ENCODE results near the gene DLG1. TPM values are rescaled to one million over a fixed set of nuclear protein-coding genes. Genes with fewer than 3 reads are reported as not detected.
"Not testable (repeated sequence)": the region's sequence is repeated elsewhere in the genome, so short reads cannot be mapped to it uniquely, and the experiment has no call there.

The DLG1 gene
- total RNA-seq, 1 experiment from 2014 or later, result 104 TPM

GRCh38 chr3:197211698-197212097, 86.7 kb downstream of the DLG1 start:
- DNase-seq (ENCODE audit: low read depth), result not testable (repeated sequence)

- DNase-seq (ENCODE audit: low read depth), result no peak
These were observed 88.8 kb downstream of the DLG1 start for GRCh38 chr3:197209366-197210260.

GRCh38 chr3:197206913-197207312, 91.5 kb downstream of the DLG1 start:
- no peak for DNase-seq (ENCODE audit: low read depth)

- no peak for DNase-seq (ENCODE audit: low read depth)
These were observed 92.7 kb downstream of the DLG1 start for GRCh38 chr3:197205675-197206074.

GRCh38 chr3:197205265-197205664, 93.1 kb downstream of the DLG1 start:
- no peak for DNase-seq (ENCODE audit: low read depth)

- DNase-seq (ENCODE audit: low read depth), result no peak
These were observed 93.7 kb downstream of the DLG1 start for GRCh38 chr3:197204736-197205135.

GRCh38 chr3:197203714-197204146, 94.7 kb downstream of the DLG1 start:
- no peak for DNase-seq (ENCODE audit: low read depth)

- DNase-seq (ENCODE audit: low read depth), result no peak
These were observed 95.7 kb downstream of the DLG1 start for GRCh38 chr3:197202694-197203093.

GRCh38 chr3:197201791-197202452, 96.5 kb downstream of the DLG1 start:
- DNase-seq (ENCODE audit: low read depth), result no peak

GRCh38 chr3:197200856-197201255, 97.6 kb downstream of the DLG1 start:
- not testable (repeated sequence) for DNase-seq (ENCODE audit: low read depth)

GRCh38 chr3:197197334-197197733, 101.1 kb downstream of the DLG1 start:
- DNase-seq (ENCODE audit: low read depth), result no peak

GRCh38 chr3:197196192-197196591, 102.2 kb downstream of the DLG1 start:
- no peak for DNase-seq (ENCODE audit: low read depth)

- DNase-seq (ENCODE audit: low read depth), result no peak
These were observed 103.1 kb downstream of the DLG1 start for GRCh38 chr3:197195326-197195725.

- DNase-seq (ENCODE audit: low read depth), result not testable (repeated sequence)
These were observed 104.7 kb downstream of the DLG1 start for GRCh38 chr3:197193759-197194158.

- no peak for DNase-seq (ENCODE audit: low read depth)
These were observed 106.5 kb downstream of the DLG1 start for GRCh38 chr3:197191897-197192296.

- DNase-seq (ENCODE audit: low read depth), result no peak
These were observed 108.8 kb downstream of the DLG1 start for GRCh38 chr3:197189623-197190022.

GRCh38 chr3:197188963-197189362, 109.4 kb downstream of the DLG1 start:
- DNase-seq (ENCODE audit: low read depth), result no peak

- DNase-seq (ENCODE audit: low read depth), result peak; percentile 56
These were observed 111.4 kb downstream of the DLG1 start for GRCh38 chr3:197186887-197187588.

GRCh38 chr3:197183582-197183981, 114.8 kb downstream of the DLG1 start:
- no peak for DNase-seq (ENCODE audit: low read depth)

- DNase-seq (ENCODE audit: low read depth), result peak; percentile 45
These were observed 116.7 kb downstream of the DLG1 start for GRCh38 chr3:197181741-197182140.

- DNase-seq (ENCODE audit: low read depth), result no peak
These were observed 119.4 kb downstream of the DLG1 start for GRCh38 chr3:197178998-197179397.

- no peak for DNase-seq (ENCODE audit: low read depth)
These were observed 122.9 kb downstream of the DLG1 start for GRCh38 chr3:197175503-197175902.

All from RPMI7951 (cell line).